NCI-H526 treated with DMSO at 0.1 percent for 48 hours (cell line): ENCODE results near the gene ETFA.

Source experiments
- DNase-seq: peaks from one replicate; lab custom pipeline; 2025; lab: John Stamatoyannopoulos, UW

The ETFA gene

DNA sequence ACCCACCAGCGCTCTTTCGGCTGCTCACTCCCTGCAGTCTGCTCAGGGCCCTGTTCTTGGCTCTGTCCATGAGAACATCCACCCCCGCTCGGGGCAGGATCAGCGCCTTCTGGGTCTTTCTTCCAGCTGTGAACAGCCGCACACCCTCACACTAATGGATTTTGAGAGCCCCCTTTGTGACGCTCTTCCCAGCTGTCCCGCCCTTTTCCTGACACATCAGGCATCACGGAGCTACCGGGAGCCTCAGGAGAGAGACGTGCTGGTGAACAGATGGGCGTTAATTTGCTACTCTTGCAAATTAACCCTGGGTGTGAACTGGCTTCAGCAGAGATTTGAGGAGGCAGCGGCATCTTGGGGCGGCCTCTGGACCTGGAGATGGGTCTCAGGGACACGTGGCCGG, 138.5 kb downstream of the ETFA start:
- no peak for DNase-seq

DNA sequence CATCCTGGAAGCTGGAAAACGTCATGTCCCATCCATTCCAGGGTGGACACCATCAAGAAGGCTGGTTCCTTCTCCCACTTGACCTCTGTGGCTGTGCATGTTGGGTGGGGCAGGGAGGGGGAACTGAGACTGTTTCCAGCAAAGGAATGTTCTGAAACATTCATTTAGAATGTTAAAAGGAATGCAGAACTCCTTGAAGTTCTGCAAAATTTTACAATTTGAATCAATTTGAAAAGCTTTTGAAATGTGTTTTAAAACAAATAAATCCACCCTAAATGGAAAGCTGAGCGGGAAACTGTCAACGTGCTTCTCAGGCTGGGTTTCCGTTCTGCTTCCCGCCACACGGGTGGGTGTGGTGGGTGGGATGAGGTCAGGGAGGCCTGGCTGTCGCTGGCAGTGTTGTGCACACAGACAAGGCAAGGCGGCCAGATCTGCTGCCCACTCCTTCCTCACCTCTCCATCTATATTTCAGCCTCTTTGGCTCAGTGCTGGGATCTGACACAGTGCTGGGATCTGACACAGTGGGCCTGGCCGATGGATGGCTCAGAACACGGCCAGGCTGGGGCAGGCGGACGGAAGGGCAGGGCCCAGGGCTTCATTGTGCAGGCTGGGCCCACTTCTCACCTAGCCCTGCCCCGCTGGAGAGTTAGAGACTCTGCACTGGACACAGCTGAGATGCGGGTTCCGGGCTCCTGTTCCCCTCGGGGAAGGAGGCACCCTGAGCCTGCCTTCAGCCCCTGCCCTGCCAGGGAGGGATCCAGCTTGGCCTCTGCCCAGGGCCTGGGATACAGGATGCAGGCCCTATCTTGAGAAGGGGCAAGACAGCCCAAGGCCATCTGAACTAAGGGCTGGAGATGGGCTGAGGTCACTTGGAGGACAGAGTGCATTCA, 141.1 kb downstream of the ETFA start:
- no peak for DNase-seq

DNA sequence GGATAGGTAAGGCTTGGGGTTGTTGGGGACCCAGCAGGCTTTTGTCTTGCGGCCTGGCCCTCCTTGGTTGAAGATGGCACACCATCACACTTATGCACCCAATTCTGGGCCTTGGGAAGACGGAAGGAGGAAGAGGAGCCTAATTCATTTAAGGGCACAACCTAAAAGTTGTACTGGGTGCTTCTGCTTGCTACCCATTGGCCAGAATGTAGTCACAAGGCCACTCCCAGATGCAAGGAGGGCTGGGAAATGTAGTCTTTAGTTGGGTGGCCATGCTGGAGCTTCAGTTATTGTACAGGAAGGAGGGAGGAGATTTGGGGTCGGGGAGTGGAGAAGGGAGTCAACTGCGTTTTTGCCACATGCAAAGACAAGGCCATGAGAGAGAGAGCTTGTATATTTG, 142.3 kb downstream of the ETFA start:
- DNase-seq = no peak

DNA sequence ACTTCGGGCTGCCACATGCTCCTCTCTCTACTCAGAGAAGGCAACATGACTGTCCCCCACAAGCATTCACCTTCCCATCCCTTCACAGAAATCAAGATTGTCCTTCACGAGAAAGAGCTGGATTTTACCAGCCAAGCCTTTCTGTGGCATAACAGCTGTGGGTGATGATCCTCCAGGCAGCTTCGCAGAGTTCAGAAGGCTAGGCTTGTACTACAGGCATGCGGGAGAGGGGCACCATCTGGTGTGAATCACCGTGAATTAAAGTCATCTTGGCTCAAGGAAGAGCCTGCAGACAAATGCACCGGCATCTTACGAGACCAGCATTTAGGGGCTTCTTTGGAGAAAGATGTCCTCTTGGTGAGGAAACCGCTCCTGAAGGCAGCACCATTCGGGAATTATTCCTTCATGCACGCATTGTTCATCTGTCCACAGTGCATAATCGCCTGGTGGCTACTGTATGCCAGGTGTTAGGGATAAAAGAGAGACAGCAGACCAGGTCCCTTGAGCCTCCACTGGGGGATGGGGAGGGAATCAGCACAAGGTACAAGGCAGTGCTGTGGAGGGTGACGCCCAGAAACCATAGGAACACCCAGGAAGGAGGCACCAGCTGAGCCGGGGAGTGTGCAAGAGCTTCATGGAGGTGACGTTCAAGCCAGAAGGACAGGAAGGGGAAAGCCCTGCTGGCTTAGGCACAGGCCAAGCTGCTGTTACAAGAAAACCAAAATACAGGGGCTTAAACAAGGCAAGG, 142.9 kb downstream of the ETFA start:
- no peak for DNase-seq

DNA sequence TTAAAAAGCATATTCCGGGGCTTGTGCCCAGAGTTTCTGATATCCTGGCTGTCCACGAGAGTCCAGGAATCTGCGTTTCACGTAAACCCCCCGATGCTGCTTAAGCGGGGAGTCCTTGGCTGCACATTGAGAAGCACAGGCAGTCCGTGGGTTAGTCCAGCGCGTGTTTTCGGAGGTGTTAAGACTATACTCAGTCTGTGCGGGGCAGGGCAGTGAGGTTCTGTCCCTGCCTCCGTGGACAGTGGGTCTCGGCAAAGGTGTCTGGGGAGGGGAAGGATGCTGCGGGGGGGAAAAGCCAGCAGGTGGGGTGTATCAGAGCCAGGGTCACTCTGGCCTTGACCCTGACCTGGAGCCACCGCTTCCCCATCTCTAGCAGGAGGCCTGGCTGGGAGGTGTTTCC, 145.3 kb downstream of the ETFA start:
- no peak for DNase-seq
